K562 (cell line): Measurements from ENCODE around the gene PLXNA2. TPM values are rescaled to one million over a fixed set of nuclear protein-coding genes. Genes with fewer than 3 reads are reported as not detected.

Experiments
- ARID3B ChIP-seq: fragments of 250-450 bp; sonication (Bioruptor Pico); IDR thresholded peaks from 2 replicates; pipeline ENCODE4 v1.4.0; 2020; ENCODE audit warnings: borderline replicate concordance
- CHAMP1 ChIP-seq: fragments of 450-650 bp; IDR thresholded peaks from 2 replicates; pipeline ENCODE4 v1.6.1; 2016; ENCODE audit warnings: mild to moderate bottlenecking
- CHD1 ChIP-seq: fragments of 200-600 bp; sonication (generic); IDR thresholded peaks from one replicate; pipeline ENCODE4 v1.6.1; 2012; ENCODE audit warnings: mild to moderate bottlenecking, moderate library complexity, low read length, inconsistent platforms
- DNMT1 ChIP-seq: fragments of 450-650 bp; IDR thresholded peaks from 2 replicates; pipeline ENCODE4 v1.6.1; 2016; ENCODE audit warnings: antibody characterized with exemption, mild to moderate bottlenecking
- GTF2B ChIP-seq: IDR thresholded peaks from 2 replicates; pipeline ENCODE4 v1.6.1; 2011; ENCODE audit not compliant: insufficient read length; ENCODE audit errors: extremely low read depth
- KAT7 ChIP-seq: sonication (generic); formaldehyde crosslinking; IDR thresholded peaks from 2 replicates; pipeline ENCODE4 v1.8.0; 2022; ENCODE audit warnings: missing genetic modification reagents, mild to moderate bottlenecking, borderline replicate concordance
- KAT8 ChIP-seq: fragments of 450-650 bp; IDR thresholded peaks from 2 replicates; pipeline ENCODE4 v1.6.1; 2016; ENCODE audit warnings: low read depth, mild to moderate bottlenecking
- PHF20 ChIP-seq: fragments of 450-650 bp; IDR thresholded peaks from 2 replicates; pipeline ENCODE4 v1.6.1; 2018; ENCODE audit not compliant: partially characterized antibody
- SNIP1 ChIP-seq: fragments of 450-650 bp; IDR thresholded peaks from 2 replicates; pipeline ENCODE4 v1.7.1; 2017; ENCODE audit warnings: low read depth, mild to moderate bottlenecking
- ZFP1 ChIP-seq: fragments of 450-650 bp; formaldehyde crosslinking; IDR thresholded peaks from 2 replicates; pipeline ENCODE4 v1.4.0; 2020; ENCODE audit warnings: mild to moderate bottlenecking, mixed read lengths
- polyA plus RNA-seq, 8 experiments: library from polyadenylated mRNA; depleted of rRNA in 4 of 8; stranded (reverse) in 5 of 8; unstranded in 3 of 8; fragments of >200 nt; fragmentation: Nextera tagmentation in 2 of 8; fragmentation: Illumina TruSeq in 1 of 8; extraction: Ambion mirVana in 2 of 8; extraction: Trizol in 1 of 8; gene quantifications; 2 replicates each; pipeline versions ENCODE4 v1.2.1 to v1.2.3, GENCODE V29; 2011 to 2014; ENCODE audit warnings: inconsistent platforms in 1 of 8, missing spikeins in 1 of 8
- total RNA-seq, 7 experiments: library from RNA; depleted of rRNA in 6 of 7; stranded (reverse); fragments of >200 nt in 6 of 7; fragmentation: Illumina TruSeq in 2 of 7; extraction: Trizol in 2 of 7; gene quantifications; 2 replicates each; pipeline versions ENCODE4 v1.2.1 to v1.2.3, GENCODE V29; 2011 to 2021; ENCODE audit warnings: low replicate concordance in 1 of 7

Gene PLXNA2
- total and polyA plus RNA-seq, 9 of the 15 experiments (the other 6 are each of a cell fraction or from before 2014, with no cell fraction given): 0.01 to 1.3 (median 0.32) TPM

- TF ChIP-seq ARID3B (no peak), PHF20 (no peak), GTF2B (no peak), KAT8 (no peak), ZFP1 (CRISPR knock-in tag) (no peak), CHD1 (no peak), DNMT1 (no peak), SNIP1 (no peak), KAT7 (no peak), CHAMP1 (no peak)
Observed at GRCh38 chr1:208250613-208251012, 6.4 kb upstream of the PLXNA2 start (continued).
